GM23338 (cell line): ENCODE results near the gene MYO9A. TPM values are rescaled to one million over a fixed set of nuclear protein-coding genes. Genes with fewer than 3 reads are reported as not detected.

Source experiments
- ATAC-seq: fragments of 200-7000 bp; cut with Tn5 transposase; 3 replicates; pipeline ENCODE4 v1.9.1; 2020
- DNase-seq: peaks from one replicate; pipeline ENCODE4 v3.0.0-alpha.2; 2015; ENCODE audit warnings: low spot score
- H2AFZ ChIP-seq: fragments of 200-600 bp; sonication (generic); 2 replicates; pipeline ENCODE4 v1.8.0; 2016; ENCODE audit warnings: antibody characterized with exemption, mild to moderate bottlenecking, moderate library complexity
- H3F3A ChIP-seq: fragments of 200-600 bp; sonication (generic); replicated peaks from 2 replicates; pipeline ENCODE4 v1.8.0; 2017; ENCODE audit warnings: antibody characterized with exemption, mixed run types, low read depth
- H3K27ac ChIP-seq: fragments of 200-600 bp; sonication (generic); 2 replicates; pipeline ENCODE4 v1.6.1; 2016; ENCODE audit warnings: low read depth
- H3K27me3 ChIP-seq: fragments of 200-600 bp; sonication (generic); 2 replicates; pipeline ENCODE4 v1.8.0; 2016; ENCODE audit warnings: mild to moderate bottlenecking, mixed run types, moderate library complexity; ENCODE audit not compliant: insufficient read depth
- H3K36me3 ChIP-seq: fragments of 200-600 bp; sonication (generic); 2 replicates; pipeline ENCODE4 v1.8.0; 2016; ENCODE audit warnings: mild to moderate bottlenecking; ENCODE audit not compliant: insufficient read depth
- H3K4me1 ChIP-seq: fragments of 200-600 bp; sonication (generic); 2 replicates; pipeline ENCODE4 v1.8.0; 2016; ENCODE audit warnings: mild to moderate bottlenecking, moderate library complexity; ENCODE audit not compliant: insufficient read depth
- H3K4me2 ChIP-seq: fragments of 200-600 bp; sonication (generic); 2 replicates; pipeline ENCODE4 v1.7.1; 2017; ENCODE audit warnings: mixed run types
- H3K4me3 ChIP-seq: fragments of 200-600 bp; sonication (generic); 2 replicates; pipeline ENCODE4 v1.6.1; 2016; ENCODE audit warnings: mixed run types
- H3K79me2 ChIP-seq: fragments of 200-600 bp; sonication (generic); replicated peaks from 2 replicates; pipeline ENCODE4 v1.8.0; 2017; ENCODE audit warnings: mild to moderate bottlenecking; ENCODE audit not compliant: insufficient read depth
- H3K9me2 ChIP-seq: fragments of 200-600 bp; sonication (generic); 2 replicates; pipeline ENCODE4 v1.8.0; 2017; ENCODE audit not compliant: insufficient read depth
- H4K20me1 ChIP-seq: fragments of 200-600 bp; sonication (generic); replicated peaks from 2 replicates; pipeline ENCODE4 v1.8.0; 2017; ENCODE audit warnings: mild to moderate bottlenecking; ENCODE audit not compliant: insufficient read depth
- H3K27ac Mint-ChIP-seq: 2 replicates; pipeline ENCODE4 v1.8.0; 2020; ENCODE audit warnings: inconsistent platforms, mild to moderate bottlenecking, moderate library complexity, mixed read lengths
- H3K27me3 Mint-ChIP-seq: 3 replicates; pipeline ENCODE4 v1.8.0; 2022; ENCODE audit warnings: low read depth, mild to moderate bottlenecking, moderate library complexity, mixed read lengths, inconsistent platforms; ENCODE audit not compliant: insufficient read depth, poor library complexity
- H3K36me3 Mint-ChIP-seq: 3 replicates; pipeline ENCODE4 v1.8.0; 2021; ENCODE audit warnings: low read depth, mild to moderate bottlenecking, inconsistent platforms, moderate library complexity, mixed read lengths
- H3K4me1 Mint-ChIP-seq: 3 replicates; pipeline ENCODE4 v1.8.0; 2020; ENCODE audit warnings: mild to moderate bottlenecking, inconsistent platforms, mixed read lengths
- H3K4me3 Mint-ChIP-seq: 3 replicates; pipeline ENCODE4 v1.8.0; 2021; ENCODE audit warnings: moderate library complexity, mild to moderate bottlenecking, inconsistent platforms, mixed read lengths
- H3K9me3 Mint-ChIP-seq: 3 replicates; pipeline ENCODE4 v1.8.0; 2020; ENCODE audit warnings: moderate library complexity, mild to moderate bottlenecking, inconsistent platforms, mixed read lengths
- CREB1 ChIP-seq: fragments of 250-450 bp; sonication (Bioruptor Pico); IDR thresholded peaks from 2 replicates; pipeline ENCODE4 v1.5.0; 2020; ENCODE audit warnings: low read depth, mild to moderate bottlenecking, moderate library complexity
- CTCF ChIP-seq, 2 experiments: fragments of 200-600 bp in 1 of 2; sonication (generic) in 1 of 2; conservative IDR thresholded peaks; 2 replicates each; pipeline versions ENCODE4 v1.5.1 to v1.6.1; 2016 to 2017; ENCODE audit warnings: antibody characterized with exemption in 2 of 2, low read depth in 2 of 2, mild to moderate bottlenecking in 2 of 2, moderate library complexity in 1 of 2
- ETS1 ChIP-seq: IDR thresholded peaks from 2 replicates; pipeline ENCODE4 v1.6.1; 2016; ENCODE audit warnings: antibody characterized with exemption
- EZH2 ChIP-seq: fragments of 200-600 bp; sonication (generic); IDR thresholded peaks from one replicate; pipeline ENCODE4 v1.8.0; 2017; ENCODE audit warnings: antibody characterized with exemption, mild to moderate bottlenecking, low read depth; ENCODE audit not compliant: unreplicated experiment
- EZH2phosphoT487 ChIP-seq: fragments of 200-600 bp; sonication (generic); IDR thresholded peaks from one replicate; pipeline ENCODE4 v1.8.1; 2018; ENCODE audit warnings: antibody characterized with exemption; ENCODE audit not compliant: unreplicated experiment
- JUNB ChIP-seq: IDR thresholded peaks from one replicate; pipeline ENCODE4 v1.6.1; 2016; ENCODE audit warnings: antibody characterized with exemption; ENCODE audit not compliant: unreplicated experiment
- NANOG ChIP-seq: IDR thresholded peaks from 2 replicates; pipeline ENCODE4 v1.6.1; 2016; ENCODE audit warnings: antibody characterized with exemption, borderline replicate concordance
- POLR2AphosphoS5 ChIP-seq: IDR thresholded peaks from 2 replicates; pipeline ENCODE4 v1.6.1; 2016; ENCODE audit warnings: antibody characterized with exemption, low read depth
- REST ChIP-seq: IDR thresholded peaks from one replicate; pipeline ENCODE4 v1.6.1; 2018; ENCODE audit warnings: antibody characterized with exemption; ENCODE audit not compliant: unreplicated experiment
- STAT1 ChIP-seq: IDR thresholded peaks from one replicate; pipeline ENCODE4 v1.6.1; 2016; ENCODE audit warnings: antibody characterized with exemption; ENCODE audit not compliant: unreplicated experiment
- ZNF114 ChIP-seq: fragments of 250-450 bp; sonication (Bioruptor Pico); IDR thresholded peaks from 2 replicates; pipeline ENCODE4 v1.5.0; 2020; ENCODE audit warnings: mild to moderate bottlenecking, moderate library complexity
- ZNF331 ChIP-seq: fragments of 250-450 bp; sonication (Bioruptor Pico); IDR thresholded peaks from 2 replicates; pipeline ENCODE4 v1.5.0; 2020; ENCODE audit warnings: low read depth, mild to moderate bottlenecking, moderate library complexity
- ZNF462 ChIP-seq: fragments of 250-450 bp; sonication (Bioruptor Pico); IDR thresholded peaks from 2 replicates; pipeline ENCODE4 v1.5.0; 2020; ENCODE audit warnings: mild to moderate bottlenecking, moderate library complexity
- polyA plus RNA-seq: library from polyadenylated mRNA; unstranded; fragments of >200 nt; fragmentation: Nextera tagmentation; extraction: Ambion mirVana; gene quantifications from 2 replicates; pipeline ENCODE4 v1.2.1, GENCODE V29; 2016
- total RNA-seq: library from RNA; depleted of rRNA; stranded (reverse); fragments of >200 nt; shearing (Covaris generic); gene quantifications from 2 replicates; pipeline ENCODE4 v1.2.3, GENCODE V29; 2014

Gene MYO9A
- total and polyA plus RNA-seq, 2 experiments from 2014 or later, result 11.6 to 32.8 TPM

DNA sequence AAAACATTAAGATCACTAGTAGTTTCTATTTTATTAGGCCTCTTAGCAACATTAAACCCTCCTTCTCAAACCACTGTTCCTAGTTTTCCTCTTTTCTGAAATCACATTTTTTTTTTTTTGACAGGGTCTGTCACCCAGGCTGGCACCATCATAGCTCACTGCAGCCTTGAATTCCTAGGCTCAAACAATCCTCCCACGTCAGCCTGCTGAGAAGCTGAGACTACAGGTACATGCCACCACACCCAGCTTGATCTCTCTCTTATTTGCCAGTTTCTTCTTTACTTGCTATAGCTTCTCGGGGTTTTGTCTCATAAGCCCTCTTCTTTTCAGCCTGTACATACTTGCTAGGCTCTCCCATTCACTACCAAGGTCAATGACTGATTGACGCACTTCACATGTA, 28.3 kb upstream of the MYO9A start:
- no peaks in the 10 kb centered on the region for H3K27me3 ChIP-seq
- H2AFZ ChIP-seq, result no peak overlapping the region
- H3K79me2 ChIP-seq, result no peaks in the 10 kb centered on the region
- Mint-ChIP-seq H3K4me1 (no peaks in the 10 kb centered on the region), H3K9me3 (no peaks in the 10 kb centered on the region), H3K36me3 (no peaks in the 10 kb centered on the region), H3K4me3 (no peak overlapping the region), H3K27ac (no peak overlapping the region), H3K27me3 (peaks cover 6% of the 10 kb centered on the region)
- no peaks in the 10 kb centered on the region for H3K36me3 ChIP-seq
- DNase-seq (no peak), ATAC-seq (no peak)
- no peak overlapping the region for H3K27ac ChIP-seq
- no peaks in the 10 kb centered on the region for H4K20me1 ChIP-seq
- H3K4me1 ChIP-seq, result no peaks in the 10 kb centered on the region
- no peak overlapping the region for H3K4me2 ChIP-seq
- no peaks in the 10 kb centered on the region for H3K9me2 ChIP-seq
- TF ChIP-seq CTCF (conservative IDR thresholded peaks at IDR 0.05; ENCODE audit: low read depth in 2 of 2) (no peak), EZH2phosphoT487 (no peak), JUNB (no peak), CREB1 (CRISPR knock-in tag) (no peak), STAT1 (no peak), ETS1 (no peak), NANOG (no peak), REST (no peak), ZNF114 (no peak), EZH2 (no peak), POLR2AphosphoS5 (no peak), ZNF462 (CRISPR knock-in tag) (no peak), ZNF331 (CRISPR knock-in tag) (no peak)
- no peaks in the 10 kb centered on the region for H3F3A ChIP-seq
- no peak overlapping the region for H3K4me3 ChIP-seq
